ENCODE measurements around the gene ACOX3.

DNA sequence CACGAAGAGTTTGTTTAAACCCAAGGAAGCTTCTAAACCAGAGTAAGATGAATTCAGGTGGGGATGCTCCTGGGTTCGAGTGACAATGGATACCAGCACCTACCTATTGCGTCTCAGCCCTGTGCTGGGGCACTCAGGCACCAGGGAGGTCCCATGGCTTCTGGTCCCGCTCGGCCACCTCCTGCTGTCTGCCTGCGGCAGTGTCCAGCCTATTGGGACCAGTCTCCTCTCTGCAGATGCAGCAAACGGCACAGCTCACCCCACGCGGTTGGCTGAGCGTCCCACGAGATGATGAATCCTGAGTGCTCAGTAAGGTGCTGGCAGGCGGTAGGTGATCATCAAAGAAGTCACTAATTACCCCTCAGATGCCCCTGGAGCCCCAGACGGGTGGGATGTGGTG is 75.2 kb downstream of the ACOX3 start:
- no peak for TF ChIP-seq POLR2A (IDR thresholded peaks at IDR 0.05; ENCODE audit: low read length)
- TF ChIP-seq GATA1 (IDR thresholded peaks at IDR 0.05; ENCODE audit: low read depth, low read length) = no peak

Measured in erythroblast (primary cell).